HG03439 (cell line): Measurements from ENCODE around the gene HHIPL1.

ENCODE experiments used
- ATAC-seq: cut with Tn5 transposase; IDR thresholded peaks from one replicate; pipeline ENCODE4 v1.9.1; 2021; ENCODE audit warnings: mild to moderate bottlenecking, moderate library complexity; ENCODE audit not compliant: unreplicated experiment

Gene HHIPL1

DNA sequence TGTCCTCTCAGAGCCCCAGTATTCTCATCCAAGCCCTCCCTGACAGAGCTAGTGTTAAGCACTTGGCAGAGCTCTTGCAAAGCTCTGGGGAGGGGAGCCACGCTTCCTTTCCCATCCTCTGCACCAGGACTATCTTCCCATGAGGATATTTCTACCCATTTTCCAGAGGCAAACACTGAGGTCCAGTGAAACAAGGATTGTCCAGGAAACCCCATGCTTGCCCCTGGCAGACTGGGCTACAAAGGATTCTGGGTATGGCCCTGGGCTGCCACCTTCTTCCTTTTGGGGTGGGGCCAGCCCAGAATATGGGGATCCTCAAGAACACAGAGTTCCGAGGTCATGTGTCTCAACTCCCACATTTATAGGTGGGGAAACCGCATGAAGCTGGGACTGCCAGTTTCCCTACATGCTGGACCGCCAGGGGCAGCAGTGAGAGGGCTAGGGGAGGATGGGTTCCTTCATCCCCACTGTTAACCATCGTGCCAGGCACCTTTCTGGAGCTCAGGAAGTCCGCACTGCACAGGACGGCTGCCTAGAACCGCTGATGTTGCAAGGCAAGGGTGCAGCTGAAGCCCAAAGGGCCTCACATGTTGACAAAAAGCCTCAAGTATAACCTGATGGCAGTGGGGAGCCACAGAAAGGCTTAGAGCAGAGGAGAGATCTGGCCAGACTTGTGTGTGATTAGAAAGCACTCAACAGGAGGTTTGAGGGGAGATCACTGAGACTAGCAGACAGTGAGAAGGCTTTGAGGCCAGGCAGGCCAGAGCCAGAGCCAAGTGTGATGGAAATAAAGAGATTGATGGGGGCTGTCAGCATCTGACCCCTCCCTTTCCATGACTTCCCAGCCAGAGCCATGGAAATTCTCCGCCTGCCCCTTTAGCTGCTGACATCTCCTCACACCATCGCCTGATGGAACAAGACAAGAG, 35.4 kb upstream of the HHIPL1 start:
- no peak for ATAC-seq

DNA sequence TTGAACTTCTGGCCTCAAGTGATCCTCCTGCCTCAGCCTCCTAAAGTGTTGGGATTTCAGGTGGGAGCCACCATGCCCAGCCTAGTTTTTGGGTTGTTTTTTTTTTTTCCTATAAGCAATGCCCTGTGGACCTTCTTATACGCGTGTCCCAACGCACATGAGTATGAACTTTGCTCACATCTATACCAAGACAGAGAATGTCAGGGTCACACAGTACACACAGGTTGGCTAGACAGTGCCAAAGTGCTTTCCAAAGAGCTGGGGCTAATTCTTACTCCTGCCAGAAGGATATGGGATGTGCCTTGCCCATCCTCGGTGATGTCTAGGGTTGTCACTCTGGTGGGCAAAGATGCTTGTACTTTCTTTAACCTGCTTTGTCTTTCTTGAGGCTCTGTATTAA, 33.3 kb upstream of the HHIPL1 start:
- ATAC-seq = no peak

DNA sequence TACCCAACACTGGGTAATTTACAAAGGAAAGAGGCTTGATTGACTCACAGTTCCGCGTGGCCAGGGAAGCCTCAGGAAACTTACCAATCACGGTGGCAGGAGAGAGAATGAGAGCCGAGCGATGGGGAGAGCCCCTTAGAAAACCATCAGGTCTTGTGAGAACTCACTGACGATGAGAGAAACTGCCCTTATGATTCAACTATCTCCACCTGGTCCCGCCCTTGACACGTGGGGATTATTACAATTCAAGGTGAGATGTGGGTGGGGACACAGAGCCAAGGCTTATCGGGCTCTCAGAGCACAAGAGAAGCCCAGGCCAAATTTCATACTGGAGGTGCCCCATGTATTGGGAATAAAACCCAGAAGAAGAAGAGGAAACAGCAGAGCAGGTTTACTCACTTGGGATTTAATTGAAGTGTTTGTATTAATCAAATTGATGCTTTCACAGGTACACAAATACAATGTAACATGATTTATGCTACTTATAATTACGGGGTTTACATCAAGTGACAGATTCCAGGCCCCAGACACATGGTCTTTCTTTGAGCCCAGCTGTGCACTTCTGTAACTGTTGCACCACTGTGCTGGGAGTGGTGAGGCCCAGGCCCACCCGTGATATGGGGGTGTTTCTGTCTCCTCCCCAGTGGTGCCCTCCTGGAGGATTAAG, 32.7 kb upstream of the HHIPL1 start:
- ATAC-seq = no peak

DNA sequence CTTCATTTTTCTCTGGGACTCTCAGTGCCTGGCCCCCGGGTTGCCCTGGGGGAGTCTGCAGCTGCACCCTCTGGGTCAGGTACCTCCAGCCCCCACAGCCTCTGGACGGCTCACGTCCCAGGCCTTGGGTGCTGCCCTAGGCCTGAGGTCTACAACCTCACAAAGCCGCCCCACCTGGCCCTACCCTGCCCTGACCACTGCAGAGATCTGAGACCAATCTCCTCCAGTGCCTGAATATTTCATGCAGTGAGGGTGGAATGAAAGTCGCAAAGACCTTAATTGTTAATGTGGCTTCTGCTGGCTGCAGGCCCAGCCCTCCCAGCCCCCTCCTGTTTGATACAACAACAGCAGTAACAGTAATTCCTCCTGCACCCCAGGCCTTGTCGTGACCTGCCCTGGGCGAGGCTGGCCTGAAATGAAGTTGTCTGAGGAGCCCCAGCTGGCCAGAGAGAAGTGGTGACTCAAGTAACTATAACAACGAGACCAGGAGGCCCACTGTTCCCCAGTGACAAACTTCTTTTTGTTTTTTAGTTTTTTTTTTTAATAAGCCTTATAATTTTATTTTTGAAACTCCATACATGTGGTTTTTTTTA, 32.1 kb upstream of the HHIPL1 start:
- ATAC-seq = no peak

DNA sequence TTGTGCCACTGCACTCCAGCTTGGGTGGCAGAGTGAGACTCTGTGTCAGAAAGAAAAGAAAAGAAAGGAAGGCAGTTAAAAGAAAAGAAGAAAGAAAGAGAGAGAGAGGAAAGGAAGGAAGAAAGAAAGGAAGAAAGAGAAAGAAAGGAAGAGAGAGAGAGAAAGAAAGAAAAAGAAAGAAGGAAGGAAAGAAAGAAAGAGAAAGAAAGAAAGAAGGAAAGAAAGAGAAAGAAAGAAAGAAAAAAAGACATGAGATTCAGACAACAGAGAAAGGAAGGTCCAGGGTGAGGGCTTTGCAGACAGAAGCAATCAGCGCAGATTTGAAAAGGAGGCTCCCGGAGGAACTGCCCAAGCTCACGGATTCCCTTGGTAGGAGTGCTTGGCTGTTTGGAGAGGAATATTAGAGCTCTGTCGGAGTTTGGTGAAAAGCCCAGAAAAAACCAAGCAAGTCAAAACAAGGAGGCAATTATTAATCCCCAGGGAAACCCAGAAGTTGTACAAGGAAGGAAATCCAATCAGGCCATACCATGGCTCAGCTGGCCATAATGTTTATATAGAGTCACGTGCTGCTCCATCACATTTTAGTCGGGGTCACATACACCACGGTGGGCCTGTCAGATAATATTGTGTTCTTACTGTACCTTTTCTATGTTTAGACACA, 29.3 kb upstream of the HHIPL1 start:
- no peak for ATAC-seq

DNA sequence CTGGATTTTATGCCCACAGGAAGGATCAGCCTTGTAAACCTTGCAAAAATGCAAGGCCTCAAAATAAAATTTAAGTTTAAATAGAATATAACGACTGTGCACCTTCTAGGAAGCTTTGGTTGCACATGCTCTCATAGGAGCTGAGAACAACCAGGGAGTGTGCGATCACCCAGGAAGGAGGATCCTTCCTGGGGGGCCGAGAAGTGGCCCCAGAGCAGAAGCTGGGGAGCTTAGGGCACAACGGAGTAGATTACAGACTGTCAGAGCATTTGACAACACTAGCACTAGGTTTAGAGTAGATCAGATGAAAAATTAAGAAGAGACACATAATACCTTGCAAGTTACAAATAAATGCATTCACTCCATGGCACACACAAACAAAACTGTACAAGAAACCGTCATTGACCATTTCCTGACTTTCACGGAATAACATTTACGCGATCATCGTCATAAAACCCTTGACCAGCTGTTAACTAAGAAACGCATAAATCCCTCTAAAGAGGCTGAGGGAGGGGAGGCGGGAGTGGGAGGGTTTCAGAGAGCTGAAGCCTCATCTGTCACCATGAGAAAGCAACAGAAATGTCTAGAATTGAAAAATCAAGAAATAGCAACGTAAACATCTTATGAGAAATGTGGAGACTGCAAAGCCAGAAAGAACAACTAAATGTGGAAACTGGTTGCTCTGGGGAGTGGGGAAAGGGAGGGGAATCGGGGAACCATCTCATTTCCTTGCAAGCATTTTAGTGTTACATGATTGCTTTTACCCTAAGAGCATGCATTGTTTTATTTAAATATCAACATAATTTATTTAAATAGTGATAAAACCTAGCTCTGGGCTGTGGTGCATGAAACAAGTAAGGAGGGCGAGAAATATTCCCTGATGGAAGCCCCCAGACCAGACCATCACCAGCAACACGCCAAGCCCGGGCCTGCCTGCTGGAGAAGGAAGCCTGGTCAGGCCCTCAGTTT, 27.8 kb upstream of the HHIPL1 start:
- no peak for ATAC-seq

DNA sequence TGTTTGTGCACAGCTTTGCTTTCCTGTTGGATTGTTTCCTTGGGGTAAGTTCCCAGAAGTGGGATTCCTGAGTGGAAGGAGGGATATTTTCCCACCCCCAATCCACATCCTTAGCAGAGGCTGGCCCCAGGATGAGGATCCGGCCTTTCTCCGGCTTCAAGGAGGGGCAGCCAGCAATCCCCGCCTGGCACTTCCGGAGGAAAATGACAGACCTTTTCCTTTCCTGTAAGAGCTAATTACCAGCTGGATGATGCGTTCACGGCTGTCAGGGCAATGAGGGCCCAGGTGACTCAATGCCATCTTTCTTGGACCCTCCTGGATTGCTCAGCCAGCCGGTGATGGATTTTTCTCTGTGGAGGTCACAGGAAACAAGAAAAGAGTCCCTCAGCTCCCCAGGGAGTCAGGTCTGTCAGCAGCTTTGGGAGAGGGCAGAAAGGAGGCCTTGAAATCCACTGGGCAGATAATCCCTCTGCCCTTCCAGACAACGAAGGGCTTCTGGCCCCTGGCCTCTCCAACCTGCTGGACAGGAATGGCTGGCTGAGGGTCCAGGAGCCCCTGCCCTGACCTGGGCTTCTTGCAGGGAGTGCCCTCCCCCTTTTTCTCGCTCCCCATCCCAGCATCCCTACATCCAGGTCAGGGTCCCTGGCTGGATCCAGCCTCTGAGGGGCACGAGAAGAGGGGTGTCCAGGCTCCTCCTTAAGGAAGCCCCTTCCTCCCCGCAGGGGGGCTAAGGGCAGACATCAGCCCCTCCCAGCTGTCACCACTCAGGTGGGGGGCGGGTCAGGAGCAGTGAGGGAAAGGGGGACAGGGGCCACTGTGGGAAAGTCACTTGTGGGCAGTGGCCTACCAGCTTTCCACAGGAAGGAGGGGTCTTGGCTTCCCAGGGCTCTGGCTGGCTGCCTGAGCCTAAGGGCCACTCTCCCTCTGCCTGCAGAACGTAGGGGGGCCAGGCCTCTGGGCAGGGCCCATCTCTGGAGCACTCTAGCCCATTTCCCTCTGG, 24.8 kb upstream of the HHIPL1 start:
- no peak for ATAC-seq

DNA sequence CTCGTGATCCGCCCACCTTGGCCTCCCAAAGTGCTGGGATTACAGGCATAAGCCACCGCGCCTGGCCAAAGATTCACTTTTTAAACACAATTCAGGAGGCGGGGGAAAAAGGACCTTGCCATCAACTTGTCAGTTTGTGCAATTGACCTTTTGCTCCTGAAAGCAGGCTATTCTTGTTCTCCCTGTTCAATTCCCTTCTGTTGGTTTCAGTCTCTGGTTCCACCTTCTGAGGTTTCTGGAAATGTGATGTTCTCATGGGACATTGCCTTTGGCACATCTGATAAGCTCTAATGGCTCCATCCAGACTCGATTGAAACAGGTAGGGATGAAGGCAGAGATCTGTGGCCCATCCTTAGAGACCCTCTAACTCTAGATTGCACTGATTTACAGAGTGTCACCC, 23.0 kb upstream of the HHIPL1 start:
- no peak for ATAC-seq

DNA sequence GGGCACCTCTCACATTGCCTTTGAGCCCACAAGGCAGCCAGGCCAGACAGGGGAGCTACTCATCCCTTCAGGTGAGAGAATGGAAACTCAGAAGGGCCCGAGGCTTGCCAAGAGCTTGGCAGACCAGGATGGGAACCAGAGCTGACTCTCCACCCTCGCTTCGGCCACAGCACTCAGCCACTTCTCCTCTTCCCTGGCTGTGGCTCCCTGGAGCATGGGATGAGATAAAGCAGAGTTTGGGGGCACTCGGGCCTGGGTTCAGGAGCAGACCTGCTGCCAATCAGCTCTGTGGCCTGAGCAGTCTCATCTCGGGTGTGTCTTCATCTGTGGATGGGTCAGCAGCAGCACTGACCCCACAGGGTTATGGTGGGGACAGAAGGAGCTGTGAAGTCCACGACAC, 20.9 kb upstream of the HHIPL1 start:
- ATAC-seq = no peak

DNA sequence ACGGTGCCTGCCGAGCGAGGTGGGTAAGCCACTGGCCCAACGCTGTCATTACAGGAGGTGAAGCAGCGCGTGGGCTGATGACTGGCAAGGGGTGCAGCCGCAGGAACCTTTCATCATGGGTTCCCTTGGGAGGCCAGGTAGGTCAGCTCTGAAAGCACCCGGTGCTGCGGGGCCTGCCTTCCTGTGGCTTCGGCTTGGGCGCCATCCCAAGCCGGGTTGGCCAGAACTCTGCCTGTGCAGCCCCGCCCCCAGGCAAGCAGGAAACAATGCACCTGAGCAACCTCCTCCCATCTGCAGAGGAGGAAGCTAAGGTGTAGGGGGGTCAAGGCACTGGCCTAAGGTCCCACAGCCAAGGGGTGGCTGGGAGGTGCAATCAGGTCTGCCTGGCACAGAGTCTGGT, 20.0 kb upstream of the HHIPL1 start:
- ATAC-seq = peak; percentile 41

DNA sequence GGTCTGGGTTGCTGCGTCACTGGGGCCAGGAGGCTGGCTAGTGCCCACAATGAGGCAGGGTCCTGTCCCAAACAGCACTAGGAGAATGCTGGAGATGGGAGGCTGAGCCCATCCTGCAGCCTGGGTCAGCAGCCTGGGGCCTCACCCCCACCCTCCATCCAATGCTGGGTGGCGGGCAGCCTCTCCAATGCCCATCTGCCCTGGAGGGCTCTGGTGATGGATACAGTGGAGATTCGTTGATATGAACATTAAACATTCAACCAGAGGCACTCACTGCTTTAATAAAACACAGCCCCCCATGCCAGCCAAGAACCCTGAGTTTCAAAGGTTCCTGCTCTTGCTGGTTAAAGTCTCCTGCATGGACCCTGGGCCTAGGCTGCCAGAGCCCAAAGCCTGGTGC, 19.5 kb upstream of the HHIPL1 start:
- ATAC-seq = no peak

DNA sequence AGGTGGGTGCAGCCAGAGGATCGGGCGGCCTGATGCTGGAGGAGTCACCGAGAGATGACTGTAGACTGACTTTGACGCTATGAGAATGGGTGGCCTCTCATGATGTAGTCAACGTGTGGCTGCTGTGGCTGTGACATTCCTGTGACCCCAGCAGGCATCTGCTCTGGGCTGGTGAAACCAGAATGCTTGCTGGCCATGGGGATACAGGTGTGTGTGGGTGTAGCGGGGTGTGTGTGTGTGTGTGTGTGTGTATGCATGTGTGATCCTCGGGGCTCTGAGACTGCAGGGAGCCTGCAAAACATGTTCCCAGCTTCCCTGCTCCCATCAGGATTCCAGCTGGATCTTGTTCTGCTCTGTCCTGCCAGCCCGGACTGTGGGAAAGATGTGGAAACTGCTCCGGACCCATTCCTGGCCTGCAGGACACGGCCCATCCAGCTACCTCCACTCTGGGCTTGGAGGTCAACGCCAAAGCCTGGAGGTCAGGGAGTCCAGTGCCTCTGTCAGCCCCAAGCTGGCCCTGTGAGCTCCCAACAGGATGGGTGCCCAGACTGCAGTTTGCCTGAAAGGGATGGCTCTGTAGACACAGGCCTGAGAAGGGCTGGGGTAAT, 18.8 kb upstream of the HHIPL1 start:
- ATAC-seq = no peak

DNA sequence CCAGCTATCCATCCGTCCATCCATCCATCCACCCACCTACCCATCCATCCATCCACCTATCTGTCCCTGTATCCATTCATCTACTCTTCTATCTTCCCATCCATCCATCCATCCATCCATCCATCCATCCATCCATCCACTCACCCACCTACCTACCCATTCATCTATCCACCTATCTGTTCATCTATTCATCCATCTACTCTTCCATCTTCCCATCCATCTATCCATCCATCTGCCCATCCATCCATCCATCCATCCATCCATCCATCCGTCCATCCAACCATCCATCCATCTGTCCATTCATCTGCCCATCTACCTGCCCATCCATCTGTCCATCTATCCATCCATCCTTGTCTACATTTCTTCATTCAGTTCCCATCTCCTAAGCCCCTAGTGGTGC, 17.8 kb upstream of the HHIPL1 start:
- no peak for ATAC-seq

DNA sequence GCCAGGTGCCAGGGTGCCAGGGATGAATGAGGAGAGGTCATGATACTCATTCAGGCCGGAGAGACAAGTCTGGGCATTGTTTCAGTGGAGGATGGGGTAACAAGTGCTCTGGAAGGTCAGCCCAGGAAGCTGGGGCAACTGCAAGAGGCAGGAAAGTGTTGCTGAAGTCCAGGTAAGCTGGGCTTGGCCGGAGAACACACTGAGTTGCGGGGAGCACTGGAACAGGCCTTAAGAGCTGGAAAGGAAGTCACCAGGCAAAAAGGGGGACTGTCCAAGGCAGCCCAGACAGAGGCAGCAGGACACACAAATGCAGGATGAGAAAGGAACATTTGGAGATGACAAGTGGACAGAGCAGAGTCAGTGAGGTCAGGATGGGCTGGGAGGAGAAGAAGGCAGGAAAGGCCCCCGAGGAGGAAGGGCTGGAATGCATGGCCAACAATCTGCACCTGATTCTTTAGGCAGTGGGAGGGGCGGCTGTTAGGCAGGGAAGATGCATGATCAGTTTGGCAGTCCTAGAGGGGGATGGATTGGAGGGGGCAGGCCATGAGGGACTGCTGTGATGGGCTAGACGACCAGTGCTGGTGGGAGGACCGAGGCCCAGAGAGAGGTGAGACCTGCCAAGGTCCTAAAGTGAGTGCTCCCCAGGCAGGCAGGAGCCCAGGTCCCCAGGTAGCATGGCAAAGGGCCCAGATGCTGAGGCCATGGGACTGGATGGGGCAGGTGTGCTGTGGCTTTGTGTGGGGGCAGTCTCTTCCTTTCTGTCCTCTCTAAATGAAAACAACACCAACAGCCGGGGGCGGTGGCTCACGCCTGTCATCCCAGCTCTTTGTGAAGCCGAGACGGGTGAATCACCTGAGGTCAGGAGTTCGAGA, 17.2 kb upstream of the HHIPL1 start:
- ATAC-seq = no peak

DNA sequence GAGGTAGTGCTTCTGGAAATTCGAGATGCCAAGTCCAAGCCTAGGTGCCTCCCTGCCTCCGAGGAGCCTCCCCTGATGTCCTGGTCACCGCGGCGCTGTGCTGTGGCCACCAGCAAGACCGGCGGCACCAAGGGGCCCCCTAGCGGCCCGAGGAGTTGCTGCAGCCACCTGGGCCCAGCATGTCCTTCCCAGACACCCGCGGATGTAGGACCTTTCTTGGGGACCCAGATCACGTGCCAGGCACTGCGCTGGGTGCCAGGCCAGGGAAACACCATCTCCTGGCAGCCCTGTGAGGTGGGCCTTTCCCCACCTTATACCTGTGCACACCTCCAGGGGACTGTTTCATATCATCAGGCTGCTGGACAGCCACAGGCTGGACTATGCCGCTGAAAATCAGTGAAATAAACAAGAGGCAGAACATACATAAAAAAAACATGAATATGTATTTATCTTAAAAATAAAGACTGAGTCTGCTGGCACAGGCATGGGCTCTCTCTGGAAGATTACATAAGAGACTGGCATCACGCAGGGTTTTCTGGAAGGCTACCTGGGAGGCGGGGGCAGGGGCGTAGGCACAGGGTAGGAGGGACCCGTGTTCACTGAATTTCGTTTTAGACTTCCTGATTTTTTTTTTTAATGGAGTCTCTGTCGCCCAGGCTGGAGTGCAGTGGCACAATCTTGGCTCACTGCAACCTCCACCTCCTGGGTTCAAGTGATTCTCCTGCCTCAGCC, 15.9 kb upstream of the HHIPL1 start:
- peak; percentile 59 for ATAC-seq

DNA sequence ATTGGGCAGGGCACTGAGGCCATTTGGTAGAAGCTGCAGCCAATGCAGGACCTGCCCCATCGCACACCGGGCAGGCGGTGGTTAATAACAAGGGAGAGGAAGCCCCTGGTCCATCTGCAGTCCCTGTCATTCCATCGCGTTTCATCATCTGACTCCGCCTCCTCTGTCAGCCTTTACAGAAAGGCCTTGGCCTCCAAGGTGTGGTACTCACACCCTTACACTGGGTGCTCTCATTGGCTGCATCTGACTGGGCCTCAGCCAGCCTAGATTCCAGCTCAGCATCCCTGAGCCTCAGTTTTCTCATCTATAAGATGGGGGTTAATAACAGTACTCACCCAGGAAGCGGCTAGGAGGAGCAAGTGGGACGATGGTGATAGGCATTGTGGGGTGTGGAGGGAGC, 14.7 kb upstream of the HHIPL1 start:
- no peak for ATAC-seq

DNA sequence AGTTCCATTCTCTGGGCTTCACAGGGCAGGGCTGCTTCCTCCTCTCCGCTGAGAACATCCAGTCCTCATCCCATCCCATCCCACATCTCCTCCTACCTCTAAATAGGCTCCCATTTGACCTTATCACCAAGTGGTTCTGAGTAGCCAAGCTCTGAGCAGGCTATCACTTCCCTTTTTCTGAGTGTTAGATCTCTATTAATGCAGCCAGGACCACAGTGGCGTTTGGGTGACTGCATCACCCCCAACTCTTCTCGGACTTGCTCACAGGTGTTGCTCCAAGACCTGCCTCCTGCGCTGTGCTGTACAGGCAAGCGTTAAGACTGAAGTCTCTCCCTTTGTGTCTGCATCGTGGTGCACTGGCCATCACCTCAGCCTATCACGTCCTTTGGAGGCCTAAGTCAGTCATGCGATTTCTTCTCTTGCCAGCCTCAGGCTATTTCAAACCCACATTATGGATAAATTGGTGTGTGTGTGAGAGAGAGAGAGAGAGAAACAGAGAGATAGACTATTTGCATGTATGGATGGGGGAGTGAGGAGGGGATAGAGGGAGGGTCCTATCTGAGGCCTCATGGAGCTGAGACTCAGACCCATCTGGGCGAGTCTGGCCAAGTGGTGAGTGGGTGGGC, 12.4 kb upstream of the HHIPL1 start:
- ATAC-seq = no peak
